Fibroblast of peridontal ligament (primary cell): ENCODE results near the gene MYBPHL.

Experiments used
- DNase-seq: peaks from one replicate; pipeline ENCODE4 v3.0.0-alpha.2; 2010; ENCODE audit errors: extremely low read depth

Gene MYBPHL

GRCh38 chr1:109264379-109264755 is 42.4 kb downstream of the MYBPHL start:
- no peak for DNase-seq

DNA sequence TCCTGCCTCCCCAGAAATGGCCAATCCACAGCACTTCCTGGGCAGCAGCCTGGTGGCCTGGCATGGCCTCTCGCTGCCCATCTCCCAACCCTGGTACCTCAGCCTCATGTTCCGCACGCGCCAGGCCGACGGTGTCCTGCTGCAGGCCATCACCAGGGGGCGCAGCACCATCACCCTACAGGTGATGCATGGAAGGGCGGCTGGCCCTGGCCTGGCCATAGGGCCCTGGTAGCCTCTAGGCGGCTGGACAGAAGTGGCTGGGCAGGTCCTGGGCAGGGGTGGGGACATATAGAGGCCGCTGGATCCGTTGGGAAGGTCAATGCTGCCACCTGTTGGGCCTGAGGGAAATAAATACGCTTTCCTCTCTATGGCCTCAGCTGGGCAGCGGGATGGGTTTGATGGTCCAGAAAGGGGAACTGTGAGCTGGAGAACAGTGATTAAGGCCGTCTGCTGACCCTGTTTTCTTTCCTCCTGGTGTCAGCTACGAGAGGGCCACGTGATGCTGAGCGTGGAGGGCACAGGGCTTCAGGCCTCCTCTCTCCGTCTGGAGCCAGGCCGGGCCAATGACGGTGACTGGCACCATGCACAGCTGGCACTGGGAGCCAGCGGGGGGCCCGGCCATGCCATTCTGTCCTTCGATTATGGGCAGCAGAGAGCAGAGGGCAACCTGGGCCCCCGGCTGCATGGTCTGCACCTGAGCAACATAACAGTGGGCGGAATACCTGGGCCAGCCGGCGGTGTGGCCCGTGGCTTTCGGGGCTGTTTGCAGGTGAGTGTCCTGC is 43.0 kb downstream of the MYBPHL start:
- DNase-seq = peak; percentile 57

DNA sequence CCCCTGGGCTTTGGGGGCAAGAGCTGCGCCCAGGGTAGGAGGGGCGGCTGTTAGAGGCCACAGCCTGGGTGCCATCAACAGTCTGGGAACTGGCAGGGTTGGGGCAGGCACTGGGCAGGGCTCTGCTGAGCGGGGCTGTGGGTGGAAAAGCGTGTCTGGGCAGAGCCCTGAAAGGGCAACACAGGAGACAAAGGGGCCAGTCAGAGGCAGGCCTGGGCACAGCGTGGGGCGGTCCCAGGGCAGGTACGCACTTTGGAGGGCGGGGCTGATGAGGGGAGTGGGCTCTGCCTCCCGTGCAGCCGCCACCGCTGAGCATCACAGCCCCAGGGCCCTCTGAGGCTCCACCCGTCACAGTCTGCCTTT is 43.6 kb downstream of the MYBPHL start:
- DNase-seq = no peak

GRCh38 chr1:109262231-109263055 is 44.4 kb downstream of the MYBPHL start:
- DNase-seq = no peak

GRCh38 chr1:109261578-109261977 is 45.2 kb downstream of the MYBPHL start:
- DNase-seq = no peak

DNA sequence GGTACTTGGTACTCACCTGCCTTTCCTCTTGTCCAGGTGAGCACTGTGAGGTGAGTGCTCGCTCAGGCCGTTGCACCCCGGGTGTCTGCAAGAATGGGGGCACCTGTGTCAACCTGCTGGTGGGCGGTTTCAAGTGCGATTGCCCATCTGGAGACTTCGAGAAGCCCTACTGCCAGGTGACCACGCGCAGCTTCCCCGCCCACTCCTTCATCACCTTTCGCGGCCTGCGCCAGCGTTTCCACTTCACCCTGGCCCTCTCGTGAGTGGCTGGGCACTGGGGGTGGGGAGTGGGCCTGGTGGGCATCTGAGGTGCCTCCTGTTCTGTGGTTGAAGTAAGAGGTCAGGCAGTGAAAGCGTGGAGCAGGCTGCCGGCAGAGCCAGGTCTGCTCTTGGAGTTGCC is 45.8 kb downstream of the MYBPHL start:
- DNase-seq = no peak

DNA sequence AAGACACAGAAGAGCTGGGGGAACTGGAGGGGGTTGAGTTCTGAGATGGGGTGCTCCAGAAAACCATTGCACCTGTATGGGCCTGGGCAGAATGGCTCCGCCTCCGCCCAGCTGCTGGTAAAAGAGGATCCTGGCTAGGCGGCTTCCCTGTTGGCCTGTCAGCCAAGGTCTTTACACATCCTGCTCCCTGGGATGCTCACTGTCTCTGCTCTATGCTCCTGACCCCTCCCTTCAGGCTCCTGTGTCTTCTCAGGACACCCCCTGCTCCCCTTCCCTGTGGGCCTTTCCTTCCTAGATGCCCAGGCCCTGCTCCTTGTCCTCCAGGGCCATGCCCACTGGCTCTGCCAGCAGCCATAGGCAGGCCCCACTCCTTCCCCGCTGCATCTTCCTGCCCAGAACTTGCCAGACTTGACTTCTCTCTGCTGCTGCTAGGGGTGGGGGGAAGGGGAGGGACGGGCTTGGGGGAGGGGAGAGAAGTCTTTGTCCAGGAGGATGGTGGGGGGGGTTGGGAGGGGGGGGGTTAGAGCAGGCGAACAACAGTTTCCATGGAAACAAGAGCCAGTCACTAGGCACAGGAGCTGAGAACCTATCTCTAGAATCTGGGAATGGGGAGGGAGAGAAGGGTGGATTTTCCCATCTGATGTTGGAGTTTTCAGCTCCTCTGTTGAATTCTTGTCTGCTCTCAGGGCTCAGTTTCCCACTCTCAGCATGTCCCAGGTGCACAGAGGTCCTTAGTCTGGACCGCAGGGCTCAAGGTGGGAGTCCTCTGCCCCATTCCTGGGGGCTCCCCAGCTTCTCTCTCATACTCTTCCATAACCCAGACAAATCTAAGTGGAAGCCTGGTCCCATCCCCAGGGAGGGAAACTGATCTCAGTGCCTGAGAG is 46.9 kb downstream of the MYBPHL start:
- DNase-seq = no peak

DNA sequence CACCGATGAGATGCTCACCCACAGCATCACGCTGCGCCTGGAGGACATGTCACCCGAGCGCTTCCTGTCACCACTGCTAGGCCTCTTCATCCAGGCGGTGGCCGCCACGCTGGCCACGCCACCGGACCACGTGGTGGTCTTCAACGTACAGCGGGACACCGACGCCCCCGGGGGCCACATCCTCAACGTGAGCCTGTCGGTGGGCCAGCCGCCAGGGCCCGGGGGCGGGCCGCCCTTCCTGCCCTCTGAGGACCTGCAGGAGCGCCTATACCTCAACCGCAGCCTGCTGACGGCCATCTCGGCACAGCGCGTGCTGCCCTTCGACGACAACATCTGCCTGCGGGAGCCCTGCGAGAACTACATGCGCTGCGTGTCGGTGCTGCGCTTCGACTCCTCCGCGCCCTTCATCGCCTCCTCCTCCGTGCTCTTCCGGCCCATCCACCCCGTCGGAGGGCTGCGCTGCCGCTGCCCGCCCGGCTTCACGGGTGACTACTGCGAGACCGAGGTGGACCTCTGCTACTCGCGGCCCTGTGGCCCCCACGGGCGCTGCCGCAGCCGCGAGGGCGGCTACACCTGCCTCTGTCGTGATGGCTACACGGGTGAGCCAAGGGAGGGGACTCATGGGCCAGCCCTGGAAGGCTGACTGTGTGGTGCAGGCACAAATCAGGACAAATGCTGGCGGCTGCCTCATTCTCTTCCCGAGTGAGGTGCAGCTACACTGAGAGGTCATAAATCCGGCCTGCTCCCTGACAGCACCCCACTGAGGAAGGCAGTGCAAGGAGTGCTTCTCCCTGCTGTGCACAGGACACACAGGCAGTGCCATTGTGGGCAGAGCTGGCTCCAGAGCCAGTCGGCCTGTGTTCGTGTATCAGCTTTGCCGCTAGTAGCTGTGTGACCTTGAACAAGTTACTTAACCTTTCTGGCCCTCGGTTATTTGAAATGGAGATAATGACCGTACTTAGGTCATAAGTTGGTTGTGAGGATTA is 48.0 kb downstream of the MYBPHL start:
- DNase-seq = no peak

- DNase-seq = no peak
Measured at GRCh38 chr1:109257682-109258421, 49.0 kb downstream of the MYBPHL start.

DNA sequence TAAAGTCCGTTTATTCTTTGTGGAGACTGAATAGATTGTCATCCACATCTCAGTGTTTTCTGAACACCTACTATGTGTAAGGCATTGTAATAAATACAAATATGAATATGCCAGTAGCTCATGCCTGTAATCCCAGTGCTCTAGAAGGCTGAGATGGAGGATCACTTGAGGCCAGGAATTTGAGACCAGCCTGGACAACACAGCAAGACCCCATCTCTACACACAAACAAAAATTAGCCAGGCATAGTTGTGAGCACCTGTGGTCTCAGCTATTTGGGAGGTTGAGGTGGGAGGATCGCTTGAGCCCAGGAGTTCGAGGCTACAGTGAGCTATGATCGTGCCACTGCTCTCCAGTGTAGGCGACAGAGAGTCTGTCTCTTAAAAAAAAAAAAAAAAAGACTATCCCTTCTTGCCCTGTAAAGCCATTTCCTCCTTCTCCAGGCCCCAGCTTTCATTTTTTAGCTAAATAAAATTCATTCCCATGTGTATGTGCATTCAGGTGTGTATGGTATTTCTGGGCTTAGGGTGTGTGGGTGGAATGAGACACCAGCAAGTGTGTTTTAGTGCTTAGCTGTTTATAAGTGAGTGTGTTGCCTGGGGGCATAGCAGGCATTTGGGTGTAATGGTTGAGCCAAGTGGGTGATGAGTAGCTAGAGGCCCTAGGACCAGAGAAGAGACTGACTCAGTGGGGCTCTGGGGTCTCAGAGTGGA is 49.7 kb downstream of the MYBPHL start:
- no peak for DNase-seq

- no peak for DNase-seq
Measured at GRCh38 chr1:109256085-109256484, 50.7 kb downstream of the MYBPHL start.

GRCh38 chr1:109255678-109256077 is 51.1 kb downstream of the MYBPHL start:
- DNase-seq = no peak

DNA sequence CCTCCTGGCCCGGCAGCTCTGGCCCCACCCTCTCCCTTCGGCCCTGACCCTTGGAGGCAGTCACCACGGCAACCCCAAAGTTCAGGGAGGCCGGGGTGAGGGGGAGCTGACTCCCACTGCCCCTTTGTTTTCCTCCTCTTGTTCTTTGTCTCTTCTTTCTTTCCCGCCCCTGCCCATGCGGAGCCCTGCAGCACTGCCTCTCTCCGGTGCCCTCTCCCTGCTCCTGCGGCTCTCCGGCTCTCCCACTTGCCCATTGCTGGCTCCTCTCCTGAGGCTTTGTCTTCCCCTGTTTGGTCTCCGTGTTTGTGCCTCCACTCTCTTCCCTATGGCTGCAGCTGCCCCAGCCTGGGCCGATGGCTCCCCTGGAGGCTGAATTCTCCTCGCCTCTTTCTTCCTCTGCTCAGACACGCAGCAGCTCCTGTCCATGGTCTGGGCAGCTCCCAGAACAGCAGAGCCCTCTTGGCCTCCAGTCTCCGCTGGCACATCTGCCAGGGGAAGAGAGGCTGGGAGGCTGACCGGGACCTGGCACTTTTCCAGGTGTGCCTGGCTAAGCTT is 51.6 kb downstream of the MYBPHL start:
- no peak for DNase-seq

DNA sequence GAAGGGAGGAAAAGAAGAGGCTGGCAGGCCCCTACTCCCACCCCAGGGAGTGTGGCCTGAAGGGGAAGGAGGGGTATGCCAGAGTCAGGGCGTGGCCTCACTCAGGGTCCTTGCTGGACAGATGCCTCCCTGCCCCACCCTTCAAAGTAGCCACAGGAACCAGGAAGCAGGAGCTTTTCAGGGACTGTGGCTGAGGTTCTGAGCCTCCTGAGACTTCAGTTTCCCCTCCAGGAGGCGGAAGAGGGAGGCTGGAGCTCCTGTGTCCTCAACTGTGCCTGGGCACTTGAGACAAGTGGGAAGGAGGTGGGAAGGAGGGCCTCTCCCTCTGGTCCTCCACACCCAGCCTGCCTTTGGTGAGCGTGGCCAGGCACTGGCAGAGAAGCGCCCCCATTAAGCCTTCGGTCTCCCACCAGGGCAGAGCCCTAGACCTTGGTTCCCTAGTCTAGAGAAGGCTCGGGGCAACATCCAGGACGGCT is 52.2 kb downstream of the MYBPHL start:
- DNase-seq = no peak

DNA sequence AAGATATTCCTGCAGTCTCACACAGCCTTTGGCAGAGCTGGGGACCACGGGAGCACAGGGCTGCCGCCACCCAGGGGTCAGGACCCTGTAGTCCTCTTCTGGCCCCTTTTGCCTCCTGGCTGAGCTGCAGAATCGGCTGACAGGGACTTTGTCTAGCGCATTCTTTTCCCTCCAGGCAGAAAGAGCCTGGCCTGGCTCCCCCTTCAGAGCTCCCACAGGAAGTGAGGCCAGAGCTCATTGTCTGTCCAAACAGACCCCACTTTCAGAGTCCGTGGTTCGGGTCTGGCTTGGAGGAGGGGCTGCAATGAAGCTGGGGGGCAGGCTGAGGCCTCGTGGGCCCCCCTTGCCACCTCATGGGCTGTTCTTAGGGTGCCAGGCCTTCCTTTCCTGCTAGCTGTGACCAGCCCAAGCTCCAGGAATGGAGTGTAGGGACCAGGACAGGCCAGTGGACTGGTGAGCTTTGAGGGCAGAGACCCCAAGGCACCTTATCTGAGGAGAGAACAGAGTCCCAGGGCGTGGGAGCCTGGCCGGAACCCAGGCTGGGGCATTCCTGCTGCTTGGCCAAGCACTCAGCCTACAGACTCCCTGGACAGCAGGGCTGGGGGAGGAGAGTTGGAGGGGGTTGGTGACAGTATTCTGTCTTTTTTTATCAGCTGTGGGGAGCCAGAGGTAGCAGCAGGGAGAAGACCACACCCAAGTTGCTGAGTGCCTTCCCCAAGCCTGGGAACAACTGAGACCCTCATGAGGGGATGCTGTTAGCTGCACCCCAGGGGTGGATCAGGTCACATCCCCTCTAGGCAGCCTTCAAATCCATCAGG is 52.8 kb downstream of the MYBPHL start:
- DNase-seq = no peak

GRCh38 chr1:109252893-109253802 is 53.7 kb downstream of the MYBPHL start:
- DNase-seq = no peak

DNA sequence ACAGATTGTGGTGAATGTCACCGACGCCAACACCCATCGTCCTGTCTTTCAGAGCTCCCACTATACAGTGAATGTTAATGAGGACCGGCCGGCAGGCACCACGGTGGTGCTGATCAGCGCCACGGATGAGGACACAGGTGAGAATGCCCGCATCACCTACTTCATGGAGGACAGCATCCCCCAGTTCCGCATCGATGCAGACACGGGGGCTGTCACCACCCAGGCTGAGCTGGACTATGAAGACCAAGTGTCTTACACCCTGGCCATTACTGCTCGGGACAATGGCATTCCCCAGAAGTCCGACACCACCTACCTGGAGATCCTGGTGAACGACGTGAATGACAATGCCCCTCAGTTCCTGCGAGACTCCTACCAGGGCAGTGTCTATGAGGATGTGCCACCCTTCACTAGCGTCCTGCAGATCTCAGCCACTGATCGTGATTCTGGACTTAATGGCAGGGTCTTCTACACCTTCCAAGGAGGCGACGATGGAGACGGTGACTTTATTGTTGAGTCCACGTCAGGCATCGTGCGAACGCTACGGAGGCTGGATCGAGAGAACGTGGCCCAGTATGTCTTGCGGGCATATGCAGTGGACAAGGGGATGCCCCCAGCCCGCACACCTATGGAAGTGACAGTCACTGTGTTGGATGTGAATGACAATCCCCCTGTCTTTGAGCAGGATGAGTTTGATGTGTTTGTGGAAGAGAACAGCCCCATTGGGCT is 54.5 kb downstream of the MYBPHL start:
- DNase-seq = no peak
